DOHH2 (cell line): ENCODE results near the gene CCDC8.
"Not testable (repeated sequence)": the region's sequence is repeated elsewhere in the genome, so short reads cannot be mapped to it uniquely, and the experiment has no call there.

Experiments
- EZH2phosphoT487 ChIP-seq: fragments of 200-600 bp; sonication (generic); IDR thresholded peaks from 2 replicates; pipeline ENCODE4 v1.6.1; 2017; ENCODE audit warnings: borderline replicate concordance, mild to moderate bottlenecking, antibody characterized with exemption, low read length, moderate library complexity, mixed read lengths
- TF ChIP-seq, protein P1 (sequence below): fragments of 200-600 bp; sonication (generic); IDR thresholded peaks from one replicate; pipeline ENCODE4 v1.5.1; 2014; ENCODE audit warnings: antibody characterized with exemption, mild to moderate bottlenecking, low read depth, low read length; ENCODE audit not compliant: poor library complexity, severe bottlenecking

DNA sequence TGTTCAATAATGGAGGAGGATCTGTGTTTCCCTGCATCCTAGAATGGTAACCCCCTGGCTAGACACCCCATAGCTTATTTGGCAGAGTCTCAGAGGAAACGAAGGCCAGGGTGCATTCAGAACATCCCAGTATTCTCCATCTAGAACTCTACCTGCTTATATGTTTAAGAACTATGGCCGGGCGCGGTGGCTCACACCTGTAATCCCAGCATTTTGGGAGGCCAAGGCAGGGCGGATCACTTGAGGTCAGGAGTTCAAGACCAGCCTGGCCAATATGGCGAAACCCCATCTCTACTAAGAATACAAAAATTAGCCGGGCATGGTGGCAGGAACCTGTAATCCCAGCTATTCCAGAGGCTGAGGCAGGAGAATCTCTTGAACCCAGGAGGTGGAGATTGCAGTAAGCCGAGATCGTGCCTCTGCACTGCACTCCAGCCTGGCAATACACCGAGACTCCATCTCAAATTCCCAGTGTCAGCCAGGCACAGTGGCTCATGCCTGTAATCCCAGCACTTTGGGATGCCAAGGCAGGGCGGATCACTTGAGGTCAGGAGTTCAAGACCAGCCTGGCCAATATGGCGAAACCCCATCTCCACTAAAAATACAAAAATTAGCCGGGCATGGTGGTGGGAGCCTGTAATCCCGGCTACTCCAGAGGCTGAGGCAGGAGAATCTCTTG lies 15.4 kb downstream of the CCDC8 start:
- TF ChIP-seq, protein P1, sequence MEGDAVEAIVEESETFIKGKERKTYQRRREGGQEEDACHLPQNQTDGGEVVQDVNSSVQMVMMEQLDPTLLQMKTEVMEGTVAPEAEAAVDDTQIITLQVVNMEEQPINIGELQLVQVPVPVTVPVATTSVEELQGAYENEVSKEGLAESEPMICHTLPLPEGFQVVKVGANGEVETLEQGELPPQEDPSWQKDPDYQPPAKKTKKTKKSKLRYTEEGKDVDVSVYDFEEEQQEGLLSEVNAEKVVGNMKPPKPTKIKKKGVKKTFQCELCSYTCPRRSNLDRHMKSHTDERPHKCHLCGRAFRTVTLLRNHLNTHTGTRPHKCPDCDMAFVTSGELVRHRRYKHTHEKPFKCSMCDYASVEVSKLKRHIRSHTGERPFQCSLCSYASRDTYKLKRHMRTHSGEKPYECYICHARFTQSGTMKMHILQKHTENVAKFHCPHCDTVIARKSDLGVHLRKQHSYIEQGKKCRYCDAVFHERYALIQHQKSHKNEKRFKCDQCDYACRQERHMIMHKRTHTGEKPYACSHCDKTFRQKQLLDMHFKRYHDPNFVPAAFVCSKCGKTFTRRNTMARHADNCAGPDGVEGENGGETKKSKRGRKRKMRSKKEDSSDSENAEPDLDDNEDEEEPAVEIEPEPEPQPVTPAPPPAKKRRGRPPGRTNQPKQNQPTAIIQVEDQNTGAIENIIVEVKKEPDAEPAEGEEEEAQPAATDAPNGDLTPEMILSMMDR: not testable (repeated sequence)
- TF ChIP-seq EZH2phosphoT487: not testable (repeated sequence)
